ENCODE measurements around the gene POLR2C.

The POLR2C gene

GRCh38 chr16:57470711-57471110, 8.2 kb downstream of the POLR2C start:
- TF ChIP-seq CTCF (IDR thresholded peaks at IDR 0.05; ENCODE audit: insufficient read depth, low read length, poor library complexity, severe bottlenecking) = no peak
- Histone ChIP-seq H3K36me3 (ENCODE audit: control insufficient read depth, insufficient read depth, low read length) (peaks cover 41% of the 10 kb centered on the region), H3K27me3 (replicated peaks; ENCODE audit: control insufficient read depth, insufficient read depth, low read length) (no peaks in the 10 kb centered on the region), H3K4me3 (replicated peaks; ENCODE audit: low read depth, low read length) (no peak overlapping the region)
- no peak for DNase-seq (ENCODE audit: extremely low read depth, insufficient read length)

GRCh38 chr16:57471209-57471608, 8.7 kb downstream of the POLR2C start:
- no peak overlapping the region for H3K4me3 ChIP-seq (replicated peaks; ENCODE audit: low read depth, low read length)
- no peaks in the 10 kb centered on the region for H3K27me3 ChIP-seq (replicated peaks; ENCODE audit: control insufficient read depth, insufficient read depth, low read length)
- DNase-seq (ENCODE audit: extremely low read depth, insufficient read length) = no peak
- H3K36me3 ChIP-seq (ENCODE audit: control insufficient read depth, insufficient read depth, low read length) = peaks cover 39% of the 10 kb centered on the region
- no peak for TF ChIP-seq CTCF (IDR thresholded peaks at IDR 0.05; ENCODE audit: insufficient read depth, low read length, poor library complexity, severe bottlenecking)

- no peaks in the 10 kb centered on the region for H3K27me3 ChIP-seq (replicated peaks; ENCODE audit: control insufficient read depth, insufficient read depth, low read length)
- DNase-seq (ENCODE audit: extremely low read depth, insufficient read length) = no peak
- H3K4me3 ChIP-seq (replicated peaks; ENCODE audit: low read depth, low read length) = no peak overlapping the region
- peaks cover 35% of the 10 kb centered on the region for H3K36me3 ChIP-seq (ENCODE audit: control insufficient read depth, insufficient read depth, low read length)
- no peak for TF ChIP-seq CTCF (IDR thresholded peaks at IDR 0.05; ENCODE audit: insufficient read depth, low read length, poor library complexity, severe bottlenecking)
Measured at GRCh38 chr16:57471852-57472664, 9.6 kb downstream of the POLR2C start.

- TF ChIP-seq CTCF (IDR thresholded peaks at IDR 0.05; ENCODE audit: insufficient read depth, low read length, poor library complexity, severe bottlenecking) = no peak
- Histone ChIP-seq H3K27me3 (replicated peaks; ENCODE audit: control insufficient read depth, insufficient read depth, low read length) (no peaks in the 10 kb centered on the region), H3K36me3 (ENCODE audit: control insufficient read depth, insufficient read depth, low read length) (peaks cover 35% of the 10 kb centered on the region), H3K4me3 (replicated peaks; ENCODE audit: low read depth, low read length) (no peak overlapping the region)
- DNase-seq (ENCODE audit: extremely low read depth, insufficient read length) = no peak
Measured at GRCh38 chr16:57472665-57473060, 10.2 kb downstream of the POLR2C start.

GRCh38 chr16:57473176-57473840, 10.8 kb downstream of the POLR2C start:
- TF ChIP-seq CTCF (IDR thresholded peaks at IDR 0.05; ENCODE audit: insufficient read depth, low read length, poor library complexity, severe bottlenecking) = no peak
- Histone ChIP-seq H3K27me3 (replicated peaks; ENCODE audit: control insufficient read depth, insufficient read depth, low read length) (no peaks in the 10 kb centered on the region), H3K4me3 (replicated peaks; ENCODE audit: low read depth, low read length) (no peak overlapping the region), H3K36me3 (ENCODE audit: control insufficient read depth, insufficient read depth, low read length) (peaks cover 34% of the 10 kb centered on the region)
- DNase-seq (ENCODE audit: extremely low read depth, insufficient read length) = no peak
